Panc1 (cell line): Measurements from ENCODE around the gene TUBB1.

Experiments used
- POLR2AphosphoS5 ChIP-seq: IDR thresholded peaks from 2 replicates; pipeline ENCODE4 v1.6.1; 2012; ENCODE audit warnings: mild to moderate bottlenecking, low read depth, low read length, moderate library complexity
- TF ChIP-seq, protein P1 (sequence below): fragments of 450-650 bp; IDR thresholded peaks from 2 replicates; pipeline ENCODE4 v1.5.1; 2017; ENCODE audit warnings: mild to moderate bottlenecking
- TF ChIP-seq, protein P2 (sequence below), 2 experiments: IDR thresholded peaks; 2 replicates each; pipeline ENCODE4 v1.6.1; 2011 to 2012; ENCODE audit warnings: low read depth in 2 of 2, control low read depth in 1 of 2, low read length in 1 of 2, mild to moderate bottlenecking in 1 of 2, moderate library complexity in 1 of 2; ENCODE audit not compliant: insufficient read depth in 1 of 2

DNA sequence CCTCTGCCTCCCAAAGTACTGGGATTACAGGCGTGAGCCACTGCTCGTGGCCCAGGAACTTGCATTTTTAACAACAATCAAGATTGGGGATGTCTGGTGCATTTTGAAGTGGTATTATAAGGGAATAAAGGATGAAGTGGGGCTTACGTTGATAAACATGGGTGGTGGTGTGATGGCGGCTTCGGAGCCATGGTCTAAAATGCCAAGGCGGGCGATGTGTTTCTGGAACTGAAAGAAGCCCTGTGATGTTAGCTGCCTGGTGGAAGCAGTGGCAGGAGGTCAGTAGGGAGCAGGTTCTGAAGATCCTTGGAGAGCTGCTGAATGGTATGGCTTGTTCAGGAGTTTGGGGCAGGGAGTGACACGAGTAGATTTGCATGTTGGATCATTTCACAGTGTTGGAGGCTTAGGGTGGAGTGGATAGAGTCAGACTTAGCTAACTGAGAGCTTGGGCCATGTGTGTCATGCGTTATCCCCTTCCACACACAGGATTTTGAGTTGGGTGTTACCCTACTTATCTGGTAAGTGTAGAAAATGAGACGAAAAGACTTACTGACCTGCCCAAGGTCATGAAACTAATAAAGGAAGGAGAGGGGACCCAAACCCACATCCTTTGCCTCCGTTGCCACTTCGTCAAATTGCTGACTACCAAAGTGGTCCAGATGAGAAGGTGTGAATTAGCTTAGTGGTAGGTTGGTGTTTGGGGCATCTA is 36.7 kb upstream of the TUBB1 start:
- TF ChIP-seq, protein P1, sequence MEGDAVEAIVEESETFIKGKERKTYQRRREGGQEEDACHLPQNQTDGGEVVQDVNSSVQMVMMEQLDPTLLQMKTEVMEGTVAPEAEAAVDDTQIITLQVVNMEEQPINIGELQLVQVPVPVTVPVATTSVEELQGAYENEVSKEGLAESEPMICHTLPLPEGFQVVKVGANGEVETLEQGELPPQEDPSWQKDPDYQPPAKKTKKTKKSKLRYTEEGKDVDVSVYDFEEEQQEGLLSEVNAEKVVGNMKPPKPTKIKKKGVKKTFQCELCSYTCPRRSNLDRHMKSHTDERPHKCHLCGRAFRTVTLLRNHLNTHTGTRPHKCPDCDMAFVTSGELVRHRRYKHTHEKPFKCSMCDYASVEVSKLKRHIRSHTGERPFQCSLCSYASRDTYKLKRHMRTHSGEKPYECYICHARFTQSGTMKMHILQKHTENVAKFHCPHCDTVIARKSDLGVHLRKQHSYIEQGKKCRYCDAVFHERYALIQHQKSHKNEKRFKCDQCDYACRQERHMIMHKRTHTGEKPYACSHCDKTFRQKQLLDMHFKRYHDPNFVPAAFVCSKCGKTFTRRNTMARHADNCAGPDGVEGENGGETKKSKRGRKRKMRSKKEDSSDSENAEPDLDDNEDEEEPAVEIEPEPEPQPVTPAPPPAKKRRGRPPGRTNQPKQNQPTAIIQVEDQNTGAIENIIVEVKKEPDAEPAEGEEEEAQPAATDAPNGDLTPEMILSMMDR, result no peak
- no peak for TF ChIP-seq POLR2AphosphoS5
- TF ChIP-seq, protein P2, sequence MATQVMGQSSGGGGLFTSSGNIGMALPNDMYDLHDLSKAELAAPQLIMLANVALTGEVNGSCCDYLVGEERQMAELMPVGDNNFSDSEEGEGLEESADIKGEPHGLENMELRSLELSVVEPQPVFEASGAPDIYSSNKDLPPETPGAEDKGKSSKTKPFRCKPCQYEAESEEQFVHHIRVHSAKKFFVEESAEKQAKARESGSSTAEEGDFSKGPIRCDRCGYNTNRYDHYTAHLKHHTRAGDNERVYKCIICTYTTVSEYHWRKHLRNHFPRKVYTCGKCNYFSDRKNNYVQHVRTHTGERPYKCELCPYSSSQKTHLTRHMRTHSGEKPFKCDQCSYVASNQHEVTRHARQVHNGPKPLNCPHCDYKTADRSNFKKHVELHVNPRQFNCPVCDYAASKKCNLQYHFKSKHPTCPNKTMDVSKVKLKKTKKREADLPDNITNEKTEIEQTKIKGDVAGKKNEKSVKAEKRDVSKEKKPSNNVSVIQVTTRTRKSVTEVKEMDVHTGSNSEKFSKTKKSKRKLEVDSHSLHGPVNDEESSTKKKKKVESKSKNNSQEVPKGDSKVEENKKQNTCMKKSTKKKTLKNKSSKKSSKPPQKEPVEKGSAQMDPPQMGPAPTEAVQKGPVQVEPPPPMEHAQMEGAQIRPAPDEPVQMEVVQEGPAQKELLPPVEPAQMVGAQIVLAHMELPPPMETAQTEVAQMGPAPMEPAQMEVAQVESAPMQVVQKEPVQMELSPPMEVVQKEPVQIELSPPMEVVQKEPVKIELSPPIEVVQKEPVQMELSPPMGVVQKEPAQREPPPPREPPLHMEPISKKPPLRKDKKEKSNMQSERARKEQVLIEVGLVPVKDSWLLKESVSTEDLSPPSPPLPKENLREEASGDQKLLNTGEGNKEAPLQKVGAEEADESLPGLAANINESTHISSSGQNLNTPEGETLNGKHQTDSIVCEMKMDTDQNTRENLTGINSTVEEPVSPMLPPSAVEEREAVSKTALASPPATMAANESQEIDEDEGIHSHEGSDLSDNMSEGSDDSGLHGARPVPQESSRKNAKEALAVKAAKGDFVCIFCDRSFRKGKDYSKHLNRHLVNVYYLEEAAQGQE (IDR thresholded peaks at IDR 0.05; ENCODE audit: insufficient read depth in 1 of 2, low read depth in 2 of 2, low read length in 1 of 2), result no peak
